Measurements from ENCODE around the gene NOCT. TPM values are rescaled to one million over a fixed set of nuclear protein-coding genes. Genes with fewer than 3 reads are reported as not detected.
"Not testable (repeated sequence)": the region's sequence is repeated elsewhere in the genome, so short reads cannot be mapped to it uniquely, and the experiment has no call there.

Gene NOCT
- total RNA-seq, 1 experiment from 2014 or later = 11.9 TPM

- no peak for DNase-seq (ENCODE audit: low spot score)
Measured at GRCh38 chr4:139011225-139011950, 4.2 kb upstream of the NOCT start.

- peak; percentile 89 for DNase-seq (ENCODE audit: low spot score)
Measured at GRCh38 chr4:139014371-139015268, 961 bp upstream of the NOCT start.

DNA sequence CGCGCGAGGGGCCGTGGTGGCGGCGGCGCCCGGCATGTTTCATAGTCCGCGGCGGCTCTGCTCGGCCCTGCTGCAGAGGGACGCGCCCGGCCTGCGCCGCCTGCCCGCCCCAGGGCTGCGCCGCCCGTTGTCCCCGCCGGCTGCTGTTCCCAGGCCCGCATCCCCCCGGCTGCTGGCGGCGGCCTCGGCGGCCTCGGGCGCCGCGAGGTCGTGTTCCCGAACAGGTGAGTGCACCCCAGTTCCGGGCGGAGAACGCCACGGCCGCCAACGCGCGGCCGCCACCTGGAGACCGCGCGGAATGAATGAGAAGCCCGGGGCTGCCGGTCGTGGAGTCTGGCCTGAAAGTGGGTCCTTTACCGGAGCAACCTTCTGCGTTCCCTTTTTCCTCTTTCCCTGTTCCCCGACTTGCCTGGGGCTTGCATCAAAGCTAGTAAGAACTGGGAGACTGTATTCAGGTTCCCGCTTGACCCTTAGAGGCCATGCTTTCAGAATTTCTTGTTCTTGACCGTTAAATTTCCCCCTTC, 429 bp downstream of the NOCT start:
- DNase-seq (ENCODE audit: low spot score) = no peak

DNA sequence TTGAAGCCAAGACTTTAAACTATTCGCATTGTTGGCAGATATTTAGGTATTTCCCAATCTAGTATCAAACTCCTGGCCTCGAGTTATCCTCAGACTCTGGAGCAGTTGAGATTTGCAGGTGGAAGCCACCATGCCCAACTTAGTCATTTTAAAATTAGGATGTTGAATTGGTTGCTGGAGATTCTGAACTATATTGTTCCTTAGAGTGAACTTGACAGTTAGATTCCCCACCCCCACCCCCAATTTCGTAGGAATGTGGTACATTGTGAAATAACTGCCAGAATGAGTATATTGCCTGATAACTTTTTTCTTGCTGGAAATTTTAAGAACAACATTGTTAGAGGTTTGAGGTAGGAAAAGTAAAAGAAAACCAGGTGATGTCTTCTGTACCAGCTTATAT, 2.3 kb downstream of the NOCT start:
- DNase-seq (ENCODE audit: low spot score) = no peak

GRCh38 chr4:139018501-139018900, 2.9 kb downstream of the NOCT start:
- DNase-seq (ENCODE audit: low spot score) = no peak

DNA sequence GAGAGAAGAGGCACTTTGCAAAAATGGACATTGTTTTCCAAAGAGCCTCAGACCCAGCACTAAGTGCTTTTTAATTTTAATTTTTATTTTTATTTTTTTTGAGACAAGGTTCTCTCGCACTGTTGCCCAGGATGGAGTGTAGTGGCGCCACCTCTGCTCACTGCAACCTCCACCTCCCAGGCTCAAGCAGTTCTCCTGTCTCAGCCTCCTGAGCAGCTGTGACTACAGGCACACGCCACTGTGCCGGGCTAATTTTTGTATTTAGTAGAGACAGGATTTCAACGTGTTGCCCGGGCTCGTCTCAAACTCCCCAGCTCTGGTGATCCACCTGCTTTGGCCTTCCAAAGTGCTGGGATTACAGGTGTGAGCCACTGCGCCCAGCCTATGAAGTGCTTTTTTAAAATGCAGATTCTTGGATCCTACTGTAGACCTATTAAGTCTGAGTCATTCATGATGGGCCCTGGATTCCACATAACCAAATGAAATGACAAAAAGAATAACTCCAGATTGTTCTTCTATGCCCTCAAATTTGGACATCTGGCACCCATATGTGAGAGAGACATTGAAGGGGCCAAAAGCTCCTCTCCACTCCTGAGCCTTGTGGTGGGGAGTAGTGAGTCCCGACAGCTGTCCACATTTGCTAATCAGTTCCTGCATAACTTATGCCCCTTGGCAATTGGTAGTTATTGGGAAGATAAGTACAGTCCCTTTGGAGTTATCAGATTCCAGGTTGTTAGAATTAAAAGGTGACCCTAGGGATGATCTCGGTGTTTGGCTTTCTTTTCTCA, 3.6 kb downstream of the NOCT start:
- DNase-seq (ENCODE audit: low spot score) = no peak

GRCh38 chr4:139020384-139020783, 4.8 kb downstream of the NOCT start:
- DNase-seq (ENCODE audit: low spot score) = no peak

- not testable (repeated sequence) for DNase-seq (ENCODE audit: low spot score)
Measured at GRCh38 chr4:139021071-139021470, 5.5 kb downstream of the NOCT start.

DNA sequence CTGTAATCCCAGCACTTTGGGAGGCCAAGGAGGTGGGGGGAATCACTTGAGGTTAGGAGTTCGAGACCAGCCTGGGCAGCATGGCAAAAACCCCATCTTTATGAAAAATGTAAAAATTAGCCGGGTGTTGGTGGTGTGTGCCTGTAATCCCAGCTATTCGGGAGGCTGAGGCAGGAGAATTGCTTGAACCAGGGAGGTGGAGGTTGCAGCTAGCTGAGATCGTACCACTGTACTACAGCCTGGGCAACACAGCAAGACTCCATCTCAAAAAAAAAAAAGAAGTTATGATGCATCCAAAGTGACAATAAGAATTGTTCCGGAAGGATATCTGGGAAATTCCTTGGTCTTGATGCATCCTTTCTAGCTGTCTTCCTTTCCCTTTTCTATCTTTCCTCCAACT, 7.3 kb downstream of the NOCT start:
- DNase-seq (ENCODE audit: low spot score) = no peak

- DNase-seq (ENCODE audit: low spot score) = no peak
Measured at GRCh38 chr4:139024686-139025085, 9.1 kb downstream of the NOCT start.

DNA sequence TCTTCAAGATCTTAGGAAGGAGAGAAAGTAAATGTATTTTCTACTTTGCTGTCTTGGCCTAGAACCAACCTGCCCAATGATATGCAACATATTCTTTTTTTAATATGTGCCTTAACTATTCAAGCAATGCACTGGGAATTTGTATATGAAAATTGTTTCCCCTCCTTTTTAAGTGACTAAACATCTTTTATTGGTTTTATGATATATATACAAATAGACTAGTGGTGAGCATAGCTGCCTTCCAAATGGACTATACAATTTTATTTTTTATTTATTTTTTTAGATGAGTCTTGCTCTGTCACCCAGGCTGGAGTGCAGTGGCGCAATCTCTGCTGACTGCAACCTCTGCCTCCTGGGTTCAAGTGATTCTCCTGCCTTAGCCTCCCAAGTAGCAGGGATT, 10.3 kb downstream of the NOCT start:
- no peak for DNase-seq (ENCODE audit: low spot score)

GRCh38 chr4:139027776-139028175, 12.2 kb downstream of the NOCT start:
- no peak for DNase-seq (ENCODE audit: low spot score)

- no peak for DNase-seq (ENCODE audit: low spot score)
Measured at GRCh38 chr4:139028191-139028661, 12.6 kb downstream of the NOCT start.

GRCh38 chr4:139029866-139030363, 14.3 kb downstream of the NOCT start:
- DNase-seq (ENCODE audit: low spot score) = not testable (repeated sequence)

DNA sequence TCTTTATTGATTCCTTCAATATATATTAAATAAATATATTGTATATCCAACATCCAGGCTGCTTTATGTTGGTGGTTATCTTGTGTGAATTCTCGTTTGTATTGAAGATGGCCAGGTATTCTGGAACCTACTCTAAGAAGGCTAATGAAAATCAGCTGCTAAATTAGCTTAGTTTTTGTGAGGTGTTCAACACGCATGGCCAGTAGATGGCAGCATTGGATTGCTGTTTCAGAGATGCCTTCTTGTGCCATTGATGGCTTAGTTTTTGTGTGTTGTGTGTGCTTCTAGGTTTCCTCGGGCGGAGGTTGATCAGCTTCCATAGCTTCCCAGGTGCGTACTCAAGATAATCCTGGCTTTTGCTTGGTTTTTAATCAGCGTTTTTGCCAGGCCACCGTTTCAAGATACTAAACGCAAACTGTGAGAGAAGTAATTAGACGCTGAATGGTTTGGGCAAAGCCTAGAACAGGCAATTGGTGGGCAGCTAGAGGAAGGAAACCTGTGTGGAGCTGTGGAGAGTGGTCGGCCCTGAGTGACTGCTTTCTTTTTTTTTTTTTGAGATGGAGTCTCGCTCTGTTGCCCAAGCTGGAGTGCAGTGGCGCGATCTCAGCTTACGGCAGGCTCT, 15.1 kb downstream of the NOCT start:
- peak; percentile 72 for DNase-seq (ENCODE audit: low spot score)

- no peak for DNase-seq (ENCODE audit: low spot score)
Measured at GRCh38 chr4:139035650-139036049, 20.1 kb downstream of the NOCT start.

DNA sequence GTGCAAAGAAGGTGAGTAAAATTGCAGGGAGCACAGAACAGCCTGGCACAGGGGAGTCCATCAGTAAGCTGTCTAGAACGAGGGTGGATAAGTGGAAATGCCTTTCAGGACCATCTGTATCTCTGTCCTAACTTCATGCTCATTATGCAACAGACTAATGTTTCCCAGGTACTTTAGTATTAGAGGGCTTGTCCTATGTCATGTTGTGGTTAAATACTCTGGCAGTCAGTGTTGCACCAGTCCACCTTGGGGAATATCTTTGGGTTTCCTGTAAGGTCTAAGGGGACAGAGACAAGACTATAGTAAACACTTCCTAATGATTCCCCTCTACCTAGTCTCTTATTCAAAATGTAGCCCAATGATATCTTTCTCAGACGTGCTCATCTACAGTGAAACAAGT, 21.3 kb downstream of the NOCT start:
- no peak for DNase-seq (ENCODE audit: low spot score)

GRCh38 chr4:139038874-139039443, 23.4 kb downstream of the NOCT start:
- no peak for DNase-seq (ENCODE audit: low spot score)

DNA sequence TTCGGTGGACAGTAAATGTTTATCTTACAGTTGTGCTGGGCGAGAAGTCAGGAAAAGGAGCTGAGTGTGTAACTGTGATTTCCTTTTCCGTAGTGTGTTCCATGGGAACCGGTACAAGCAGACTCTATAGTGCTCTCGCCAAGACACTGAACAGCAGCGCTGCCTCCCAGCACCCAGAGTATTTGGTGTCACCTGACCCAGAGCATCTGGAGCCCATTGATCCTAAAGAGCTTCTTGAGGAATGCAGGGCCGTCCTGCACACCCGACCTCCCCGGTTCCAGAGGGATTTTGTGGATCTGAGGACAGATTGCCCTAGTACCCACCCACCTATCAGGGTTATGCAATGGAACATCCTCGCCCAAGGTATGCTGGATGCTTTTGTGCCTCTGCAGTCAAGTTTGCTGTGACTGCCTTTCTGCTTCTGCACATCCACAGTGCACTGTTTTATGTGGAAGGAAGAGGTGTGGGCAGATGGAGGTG, 27.4 kb downstream of the NOCT start:
- no peak for DNase-seq (ENCODE audit: low spot score)

DNA sequence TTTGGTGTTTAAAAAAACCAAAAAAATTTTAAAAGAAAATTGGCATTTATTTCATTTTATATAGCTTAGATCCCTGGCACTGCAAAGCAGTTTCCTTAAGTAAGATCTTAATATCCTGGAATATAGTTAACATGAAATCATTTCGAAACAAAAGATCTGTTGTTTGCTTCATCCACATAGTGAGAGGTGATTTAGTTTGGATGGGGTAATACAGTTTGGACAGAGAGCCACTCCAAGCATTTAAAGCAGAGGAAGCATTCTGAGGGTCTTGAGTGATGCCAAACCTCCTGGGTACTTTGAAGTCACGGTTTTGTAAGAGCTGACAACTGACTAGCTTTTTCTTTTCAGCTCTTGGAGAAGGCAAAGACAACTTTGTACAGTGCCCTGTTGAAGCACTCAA, 28.7 kb downstream of the NOCT start:
- no peak for DNase-seq (ENCODE audit: low spot score)

DNA sequence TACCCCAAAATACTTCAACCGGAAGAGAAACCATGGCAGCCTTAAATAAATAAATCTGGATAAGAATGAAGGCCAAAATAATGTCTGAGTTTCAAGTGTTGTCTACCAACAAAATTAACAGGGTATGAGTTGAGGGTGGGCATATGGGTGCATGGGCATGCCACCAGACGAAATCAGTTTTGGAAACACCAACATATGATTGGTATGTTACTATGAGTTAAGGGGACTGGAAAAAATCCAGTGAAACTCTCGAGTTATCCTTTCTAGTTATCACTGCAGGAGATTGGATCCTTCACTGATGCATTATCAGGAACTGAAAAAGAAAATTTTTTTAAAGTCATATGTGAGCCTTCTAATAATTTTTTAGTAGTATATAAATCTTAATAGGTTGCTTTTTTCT, 32.4 kb downstream of the NOCT start:
- no peak for DNase-seq (ENCODE audit: low spot score)

Measured in H4 (cell line).